ENCODE data around the gene FHIT. TPM values are rescaled to one million over a fixed set of nuclear protein-coding genes. Genes with fewer than 3 reads are reported as not detected.

Gene FHIT
- total RNA-seq, 4 donors from 2014 or later, result 7.5 to 20.1 (median 13.5) TPM

- no peaks in the 10 kb centered on the region for H3K36me3 ChIP-seq
- intact Hi-C loops (cut with DNase I; ENCODE audit: low total_unique reads) (no loop called here), in situ Hi-C loops (cut with MboI; ENCODE audit: low pct_ligation_motif_present in 1 of 4, low pct_unique_long_range_greater_than_20kb in 1 of 4, low sequenced_read_pairs in 3 of 4) (no loop called here)
- no peaks in the 10 kb centered on the region for H3K27me3 ChIP-seq
- no peak overlapping the region for H3K27ac ChIP-seq
- TF ChIP-seq POLR2A (IDR thresholded peaks at IDR 0.05) (no peak), EP300 (IDR thresholded peaks at IDR 0.05; ENCODE audit: low read depth) (no peak), POLR2AphosphoS5 (IDR thresholded peaks at IDR 0.05) (no peak), CTCF (IDR thresholded peaks at IDR 0.05) (no peak)
- no peaks in the 10 kb centered on the region for H3K4me1 ChIP-seq
- H3K4me3 ChIP-seq, result no peak overlapping the region
- WGBS, 2 donors (ENCODE audit: low coverage in 1 of 2), result 74 to 87% methylated on average over 2 to 3 of the region's 3 CpGs
- H3K9me3 ChIP-seq, result no peaks in the 10 kb centered on the region
- no peak for DNase-seq
These were observed 302.1 kb downstream of the FHIT start for GRCh38 chr3:60949146-60949545.

GRCh38 chr3:60948488-60948887 lies 302.8 kb downstream of the FHIT start:
- H3K27me3 ChIP-seq, result no peaks in the 10 kb centered on the region
- no peaks in the 10 kb centered on the region for H3K4me1 ChIP-seq
- no peak for TF ChIP-seq EP300 (IDR thresholded peaks at IDR 0.05; ENCODE audit: low read depth)
- TF ChIP-seq CTCF (IDR thresholded peaks at IDR 0.05), result no peak
- no peak for TF ChIP-seq POLR2A (IDR thresholded peaks at IDR 0.05)
- no peak for TF ChIP-seq POLR2AphosphoS5 (IDR thresholded peaks at IDR 0.05)
- no peaks in the 10 kb centered on the region for H3K36me3 ChIP-seq
- no peak overlapping the region for H3K4me3 ChIP-seq
- no peak overlapping the region for H3K27ac ChIP-seq
- no peak for DNase-seq
- no peaks in the 10 kb centered on the region for H3K9me3 ChIP-seq
- intact Hi-C loops (cut with DNase I; ENCODE audit: low total_unique reads), result no loop called here
- in situ Hi-C loops (cut with MboI; ENCODE audit: low pct_ligation_motif_present in 1 of 4, low pct_unique_long_range_greater_than_20kb in 1 of 4, low sequenced_read_pairs in 3 of 4), result no loop called here

GRCh38 chr3:60935709-60936108 lies 315.5 kb downstream of the FHIT start:
- Histone ChIP-seq H3K4me3 (no peak overlapping the region), H3K27ac (no peak overlapping the region), H3K9me3 (no peaks in the 10 kb centered on the region), H3K4me1 (no peaks in the 10 kb centered on the region), H3K36me3 (no peaks in the 10 kb centered on the region), H3K27me3 (no peaks in the 10 kb centered on the region)
- WGBS, 2 donors (ENCODE audit: low coverage in 1 of 2), result 81 to 85% methylated on average over 3 of the region's 3 CpGs
- no peak for DNase-seq
- intact Hi-C loops (cut with DNase I; ENCODE audit: low total_unique reads), result no loop called here
- no peak for TF ChIP-seq EP300 (IDR thresholded peaks at IDR 0.05; ENCODE audit: low read depth)
- TF ChIP-seq POLR2A (IDR thresholded peaks at IDR 0.05), result no peak
- no peak for TF ChIP-seq POLR2AphosphoS5 (IDR thresholded peaks at IDR 0.05)
- no peak for TF ChIP-seq CTCF (IDR thresholded peaks at IDR 0.05)
- in situ Hi-C loops (cut with MboI; ENCODE audit: low pct_ligation_motif_present in 1 of 4, low pct_unique_long_range_greater_than_20kb in 1 of 4, low sequenced_read_pairs in 3 of 4), result no loop called here

GRCh38 chr3:60933824-60934223 lies 317.4 kb downstream of the FHIT start:
- no peak for DNase-seq
- Histone ChIP-seq H3K4me3 (no peak overlapping the region), H3K4me1 (no peaks in the 10 kb centered on the region), H3K9me3 (no peaks in the 10 kb centered on the region), H3K36me3 (no peaks in the 10 kb centered on the region), H3K27me3 (no peaks in the 10 kb centered on the region), H3K27ac (no peak overlapping the region)
- WGBS, 2 donors (ENCODE audit: low coverage in 1 of 2), result 66 to 73% methylated on average over 2 of the region's 2 CpGs
- intact Hi-C loops (cut with DNase I; ENCODE audit: low total_unique reads), result no loop called here
- in situ Hi-C loops (cut with MboI; ENCODE audit: low pct_ligation_motif_present in 1 of 4, low pct_unique_long_range_greater_than_20kb in 1 of 4, low sequenced_read_pairs in 3 of 4), result no loop called here
- no peak for TF ChIP-seq EP300 (IDR thresholded peaks at IDR 0.05; ENCODE audit: low read depth)
- no peak for TF ChIP-seq POLR2AphosphoS5 (IDR thresholded peaks at IDR 0.05)
- TF ChIP-seq POLR2A (IDR thresholded peaks at IDR 0.05), result no peak
- TF ChIP-seq CTCF (IDR thresholded peaks at IDR 0.05), result no peak

All from transverse colon (tissue), 4 donors.